ENCODE measurements around the gene UGT1A4. TPM values are rescaled to one million over a fixed set of nuclear protein-coding genes. Genes with fewer than 3 reads are reported as not detected.

The UGT1A4 gene
- total RNA-seq, 4 donors from 2014 or later, result 0.51 TPM; not detected in 3

GRCh38 chr2:233816771-233817170 is 98.2 kb downstream of the UGT1A4 start:
- DNase-seq (no peak), ATAC-seq (no peak)
- H3K27ac ChIP-seq, result no peak overlapping the region
- TF ChIP-seq POLR2A (IDR thresholded peaks at IDR 0.05), result no peak
- no peak for TF ChIP-seq CTCF (IDR thresholded peaks at IDR 0.05 in 4 of 5, conservative IDR thresholded peaks at IDR 0.05 in 1 of 5)
- no peaks in the 10 kb centered on the region for H3K27me3 ChIP-seq
- H3K9me3 ChIP-seq, result no peaks in the 10 kb centered on the region
- intact Hi-C loops (cut with DNase I; ENCODE audit: low total_unique reads), result no loop called here
- H3K4me3 ChIP-seq, result no peak overlapping the region
- in situ Hi-C loops (cut with MboI; ENCODE audit: low sequenced_read_pairs in 4 of 4), result no loop called here
- H3K36me3 ChIP-seq, result no peaks in the 10 kb centered on the region
- no peaks in the 10 kb centered on the region for H3K4me1 ChIP-seq

GRCh38 chr2:233817361-233817911 is 98.9 kb downstream of the UGT1A4 start:
- no peak overlapping the region for H3K27ac ChIP-seq
- TF ChIP-seq POLR2A (IDR thresholded peaks at IDR 0.05), result no peak
- TF ChIP-seq CTCF (IDR thresholded peaks at IDR 0.05 in 4 of 5, conservative IDR thresholded peaks at IDR 0.05 in 1 of 5), result no peak
- H3K36me3 ChIP-seq, result no peaks in the 10 kb centered on the region
- H3K4me3 ChIP-seq, result no peak overlapping the region
- DNase-seq (no peak), ATAC-seq (no peak)
- intact Hi-C loops (cut with DNase I; ENCODE audit: low total_unique reads) (no loop called here), in situ Hi-C loops (cut with MboI; ENCODE audit: low sequenced_read_pairs in 4 of 4) (no loop called here)
- H3K27me3 ChIP-seq, result no peaks in the 10 kb centered on the region
- H3K9me3 ChIP-seq, result no peaks in the 10 kb centered on the region
- no peaks in the 10 kb centered on the region for H3K4me1 ChIP-seq

- TF ChIP-seq CTCF (IDR thresholded peaks at IDR 0.05 in 4 of 5, conservative IDR thresholded peaks at IDR 0.05 in 1 of 5) (no peak), POLR2A (IDR thresholded peaks at IDR 0.05) (no peak)
- no peak for DNase-seq
- H3K36me3 ChIP-seq, result no peaks in the 10 kb centered on the region
- ATAC-seq, result no peak
- no peaks in the 10 kb centered on the region for H3K9me3 ChIP-seq
- no peak overlapping the region for H3K27ac ChIP-seq
- H3K4me1 ChIP-seq, result no peaks in the 10 kb centered on the region
- intact Hi-C loops (cut with DNase I; ENCODE audit: low total_unique reads) (no loop called here), in situ Hi-C loops (cut with MboI; ENCODE audit: low sequenced_read_pairs in 4 of 4) (no loop called here)
- no peak overlapping the region for H3K4me3 ChIP-seq
- no peaks in the 10 kb centered on the region for H3K27me3 ChIP-seq
Observed at GRCh38 chr2:233817995-233818638, 99.6 kb downstream of the UGT1A4 start.

- in situ Hi-C loops (cut with MboI; ENCODE audit: low sequenced_read_pairs in 4 of 4), result no loop called here
- no peaks in the 10 kb centered on the region for H3K9me3 ChIP-seq
- intact Hi-C loops (cut with DNase I; ENCODE audit: low total_unique reads), result no loop called here
- no peak overlapping the region for H3K27ac ChIP-seq
- TF ChIP-seq CTCF (IDR thresholded peaks at IDR 0.05 in 4 of 5, conservative IDR thresholded peaks at IDR 0.05 in 1 of 5) (no peak), POLR2A (IDR thresholded peaks at IDR 0.05) (no peak)
- no peak overlapping the region for H3K4me3 ChIP-seq
- ATAC-seq (no peak), DNase-seq (no peak)
- H3K27me3 ChIP-seq, result no peaks in the 10 kb centered on the region
- H3K4me1 ChIP-seq, result no peaks in the 10 kb centered on the region
- no peaks in the 10 kb centered on the region for H3K36me3 ChIP-seq
Observed at GRCh38 chr2:233818639-233819621, 100.4 kb downstream of the UGT1A4 start.

Data from gastrocnemius medialis (tissue), 4 donors.